ENCODE results near the gene CYB561D2.

DNA sequence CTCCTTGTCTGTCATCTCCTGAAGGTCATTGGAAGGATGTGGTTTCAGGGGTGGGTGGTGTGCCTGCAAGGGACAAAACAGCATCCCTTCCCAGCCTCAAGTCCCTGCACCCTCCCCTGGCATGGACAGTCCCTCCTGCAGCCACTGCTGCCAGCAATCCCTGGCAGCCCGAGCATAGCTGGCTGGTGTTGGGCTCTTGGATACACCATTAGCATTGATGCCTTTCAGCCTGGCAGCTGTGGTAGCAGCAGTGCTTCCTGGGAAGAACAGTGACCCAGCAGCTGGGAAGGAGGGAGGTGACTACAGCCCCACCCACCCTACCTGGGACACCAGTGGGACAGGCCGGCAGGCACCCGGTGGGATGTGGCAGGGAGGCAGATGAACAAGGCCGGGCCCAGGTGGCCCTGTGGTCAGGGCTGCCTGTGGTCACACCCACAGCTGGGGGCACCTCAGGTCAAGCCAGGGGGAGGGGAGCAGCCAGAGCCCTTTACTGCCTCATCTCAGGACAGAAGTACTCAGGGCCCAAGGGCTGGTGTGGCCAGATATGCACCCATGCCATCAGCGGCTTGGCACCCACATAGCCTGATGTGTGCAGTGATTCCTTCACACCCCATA lies 41.5 kb downstream of the CYB561D2 start:
- TF ChIP-seq POLR2AphosphoS5 (IDR thresholded peaks at IDR 0.05; ENCODE audit: low read depth, low read length) (no peak), ZNF230 (CRISPR knock-in tag; IDR thresholded peaks at IDR 0.05) (no peak), CEBPB (IDR thresholded peaks at IDR 0.05; ENCODE audit: borderline replicate concordance, low read depth, low read length) (no peak)
